HepG2 (cell line): ENCODE data around the gene CPT1B. TPM values are rescaled to one million over a fixed set of nuclear protein-coding genes. Genes with fewer than 3 reads are reported as not detected.

Experiments
- ATAC-seq: fragments of 200-7000 bp; cut with Tn5 transposase; 3 replicates; pipeline ENCODE4 v1.9.1; 2020; ENCODE audit warnings: mild to moderate bottlenecking, moderate library complexity
- BruUV-seq: library from RNA; stranded (reverse); fragments of 400-500 nt; replicated peaks from 2 replicates; lab custom pipeline; 2021; lab: Mats Ljungman, UMichigan
- CTCF ChIA-PET: fragments of 300-600 bp; formaldehyde crosslinking; extraction: SDS; loops from one replicate; lab custom pipeline; 2021; ENCODE audit warnings: low total read pairs, inconsistent platforms, low intra/inter-chr PET ratio; lab: Yijun Ruan, JAX
- POLR2A ChIA-PET: fragments of 350-600 bp; sonication (Branson Sonifier 250); formaldehyde crosslinking; loops from one replicate; lab custom pipeline; 2020; ENCODE audit warnings: antibody characterized with exemption, inconsistent platforms; lab: Yijun Ruan, JAX
- DNase-seq: peaks from one replicate; pipeline ENCODE4 v3.0.0-alpha.2; 2015; ENCODE audit warnings: low spot score
- FAIRE-seq: peaks from 3 replicates; lab custom pipeline; 2011; peaks lifted over from hg19 to GRCh38; lab: Jason Lieb, UNC
- H2AFZ ChIP-seq: one replicate; pipeline ENCODE4 v1.6.1; 2011; ENCODE audit warnings: low read length, inconsistent platforms
- H3K27ac ChIP-seq: fragments of 300-600 bp; 3 replicates; pipeline ENCODE4 v1.8.0; 2011; ENCODE audit warnings: mixed run types, mild to moderate bottlenecking, mixed read lengths, low read length, inconsistent platforms; ENCODE audit not compliant: insufficient read depth; ENCODE audit errors: extremely low read length
- H3K27me3 ChIP-seq, 2 experiments: fragments of 200-600 bp in 1 of 2; 2 replicates in 1 of 2; 3 replicates in 1 of 2; pipeline versions ENCODE4 v1.6.0 to v1.8.0; 2011; ENCODE audit warnings: low read length in 2 of 2, mild to moderate bottlenecking in 2 of 2, moderate library complexity in 2 of 2, inconsistent platforms in 1 of 2; ENCODE audit not compliant: insufficient read depth in 2 of 2, control insufficient read depth in 1 of 2
- H3K36me3 ChIP-seq, 2 experiments: fragments of 200-600 bp in 1 of 2; replicated peaks in 1 of 2; 2 replicates in 1 of 2; 3 replicates in 1 of 2; pipeline versions ENCODE4 v1.5.1 to v1.8.0; 2011; ENCODE audit warnings: low read length in 2 of 2, inconsistent platforms in 1 of 2; ENCODE audit not compliant: insufficient read depth in 2 of 2, control insufficient read depth in 1 of 2
- H3K4me1 ChIP-seq: 2 replicates; pipeline ENCODE4 v1.5.1; 2012; ENCODE audit warnings: low read length, inconsistent platforms; ENCODE audit not compliant: insufficient read depth
- H3K4me2 ChIP-seq: 2 replicates; pipeline ENCODE4 v1.6.0; 2011; ENCODE audit warnings: low read depth, low read length, inconsistent platforms
- H3K4me3 ChIP-seq, 3 experiments: fragments of 200-600 bp in 1 of 3; sonication (generic), shearing (Covaris generic) in 1 of 3; replicated peaks in 1 of 3; 2 replicates each; pipeline ENCODE4 v1.5.1; 2011 to 2016; ENCODE audit warnings: low read length in 3 of 3, inconsistent platforms in 2 of 3, low read depth in 2 of 3, mild to moderate bottlenecking in 2 of 3, control low read depth in 1 of 3, mixed read lengths in 1 of 3; ENCODE audit not compliant: insufficient read depth in 1 of 3
- H3K79me2 ChIP-seq: one replicate; pipeline ENCODE4 v1.6.1; 2011; ENCODE audit warnings: low read length, inconsistent platforms; ENCODE audit not compliant: insufficient read depth
- H3K9ac ChIP-seq: 2 replicates; pipeline ENCODE4 v1.6.0; 2011; ENCODE audit warnings: mild to moderate bottlenecking, low read depth, low read length, inconsistent platforms; ENCODE audit not compliant: insufficient read depth
- H3K9me3 ChIP-seq: 2 replicates; pipeline ENCODE4 v1.5.1; 2012; ENCODE audit warnings: mild to moderate bottlenecking, low read length
- H4K20me1 ChIP-seq: 2 replicates; pipeline ENCODE4 v1.6.0; 2011; ENCODE audit warnings: inconsistent platforms, mild to moderate bottlenecking, low read length, moderate library complexity; ENCODE audit not compliant: insufficient read depth
- E2F2 ChIP-seq: sonication (generic); formaldehyde crosslinking; IDR thresholded peaks from 2 replicates; pipeline ENCODE4 v1.4.0; 2020; ENCODE audit warnings: missing genetic modification reagents, borderline replicate concordance
- FOXK2 ChIP-seq: fragments of 450-650 bp; IDR thresholded peaks from 2 replicates; pipeline ENCODE4 v1.6.1; 2016
- FOXP1 ChIP-seq, 2 experiments: fragments of 450-650 bp in 1 of 2; IDR thresholded peaks; 2 replicates each; pipeline ENCODE4 v1.6.1; 2017 to 2018; ENCODE audit warnings: antibody characterized with exemption in 1 of 2
- MAF1 ChIP-seq: sonication (generic); formaldehyde crosslinking; IDR thresholded peaks from 2 replicates; pipeline ENCODE4 v1.5.0; 2020; ENCODE audit warnings: missing genetic modification reagents, borderline replicate concordance
- PCBP1 ChIP-seq: fragments of 200-400 bp; formaldehyde crosslinking; IDR thresholded peaks from 2 replicates; pipeline ENCODE4 v1.6.1; 2017; ENCODE audit warnings: mild to moderate bottlenecking, low read depth, low read length, borderline replicate concordance
- POLR2AphosphoS5 ChIP-seq: IDR thresholded peaks from 2 replicates; pipeline ENCODE4 v1.6.1; 2012; ENCODE audit warnings: low read depth, low read length
- TBP ChIP-seq: sonication (generic); formaldehyde crosslinking; IDR thresholded peaks from 2 replicates; pipeline ENCODE4 v1.5.0; 2020; ENCODE audit warnings: missing genetic modification reagents
- TCF12 ChIP-seq, 2 experiments: fragments of 450-650 bp in 1 of 2; sonication (generic) in 1 of 2; formaldehyde crosslinking in 1 of 2; IDR thresholded peaks; 2 replicates each; pipeline versions ENCODE4 v1.6.1 to v1.8.0; 2017 to 2022; ENCODE audit warnings: antibody characterized with exemption in 1 of 2, mild to moderate bottlenecking in 1 of 2, missing genetic modification reagents in 1 of 2, moderate library complexity in 1 of 2
- ZNF224 ChIP-seq: sonication (generic); formaldehyde crosslinking; IDR thresholded peaks from 2 replicates; pipeline ENCODE4 v1.5.0; 2020; ENCODE audit warnings: mild to moderate bottlenecking, missing genetic modification reagents
- ZNF30 ChIP-seq: sonication (generic); formaldehyde crosslinking; IDR thresholded peaks from 2 replicates; pipeline ENCODE4 v1.5.0; 2020; ENCODE audit warnings: mild to moderate bottlenecking, missing genetic modification reagents
- ZNF441 ChIP-seq: sonication (generic); formaldehyde crosslinking; IDR thresholded peaks from 2 replicates; pipeline ENCODE4 v1.7.0; 2021; ENCODE audit warnings: missing genetic modification reagents, borderline replicate concordance
- ZNF597 ChIP-seq: sonication (generic); formaldehyde crosslinking; IDR thresholded peaks from 2 replicates; pipeline ENCODE4 v1.5.0; 2020; ENCODE audit warnings: missing genetic modification reagents
- ZSCAN22 ChIP-seq: sonication (generic); formaldehyde crosslinking; IDR thresholded peaks from 2 replicates; pipeline ENCODE4 v1.4.0; 2020; ENCODE audit warnings: mild to moderate bottlenecking, missing genetic modification reagents
- WGBS: methylation state at CpG from one replicate; pipeline ENCODE4 v1.1.6; 2017; ENCODE audit warnings: low lambda C conversion rate; 5-methylcytosine and 5-hydroxymethylcytosine counted together
- in situ Hi-C: cut with HindIII; loops from 2 replicates; pipeline ENCODE4 v1.10.0; 2017; ENCODE audit warnings: low pct_unique_long_range_greater_than_20kb; ENCODE audit not compliant: extremely low pct_ligation_motif_present
- intact Hi-C: fragments of 100-400 bp; cut with micrococcal nuclease; formaldehyde crosslinking; loops from one replicate; pipeline ENCODE4 v1.10.0; 2022; ENCODE audit not compliant: unreplicated experiment
- polyA plus RNA-seq, 8 experiments: library from polyadenylated mRNA; depleted of rRNA in 3 of 8; stranded (reverse) in 7 of 8; unstranded in 1 of 8; fragments of >200 nt; fragmentation: Illumina TruSeq in 4 of 8; extraction: Trizol in 4 of 8; gene quantifications; 2 replicates each; pipeline versions ENCODE4 v1.2.1 to v1.2.3, GENCODE V29; 2011 to 2016; ENCODE audit warnings: low read depth in 4 of 8, missing spikeins in 1 of 8, mixed read lengths in 1 of 8; ENCODE audit not compliant: insufficient read depth in 1 of 8
- total RNA-seq, 5 experiments: library from RNA; depleted of rRNA; stranded (reverse); fragments of >200 nt; fragmentation: Illumina TruSeq; extraction: Trizol; gene quantifications; 2 replicates each; pipeline ENCODE4 v1.2.3, GENCODE V29; 2016; ENCODE audit warnings: low read depth in 1 of 5
- TF ChIP-seq, protein P1 (sequence below): sonication (generic); formaldehyde crosslinking; conservative IDR thresholded peaks from 2 replicates; pipeline ENCODE4 v1.4.0; 2020; ENCODE audit warnings: missing genetic modification reagents
- TF ChIP-seq, protein P2 (sequence below): sonication (generic); formaldehyde crosslinking; IDR thresholded peaks from 2 replicates; pipeline ENCODE4 v1.4.0; 2020; ENCODE audit warnings: missing genetic modification reagents

CPT1B gene
- total and polyA plus RNA-seq, 2 of the 13 experiments (the other 11 are each of a cell fraction or from before 2014, with no cell fraction given): 9.2 to 19.5 TPM

- peaks cover 11% of the 10 kb centered on the region for H3K4me1 ChIP-seq
- no peaks in the 10 kb centered on the region for H3K79me2 ChIP-seq
- H3K4me2 ChIP-seq: no peak overlapping the region
- no peaks in the 10 kb centered on the region for H3K36me3 ChIP-seq
- ChIA-PET POLR2A (no interaction called here), CTCF (interaction anchor here (1.2 kb wide), 1 partner anchor 52 kb away, joined by 3 read pairs; no protein-coding TSS in a partner anchor)
- DNase-seq (no peak), FAIRE-seq (no peak), ATAC-seq (no peak)
- no TSS peak for BruUV-seq
- no peaks in the 10 kb centered on the region for H4K20me1 ChIP-seq
- H2AFZ ChIP-seq: no peak overlapping the region
- 52% methylated on average over 34 of the region's 34 CpGs for WGBS
- in situ Hi-C loops: no loop called here
- H3K27ac ChIP-seq: no peak overlapping the region
- H3K27me3 ChIP-seq: peaks cover 0 to 24% of the 10 kb centered on the region in 2 experiments; a peak in 2 of 5 replicates
- intact Hi-C loops: loop anchor here (5.0 kb wide), 1 partner anchor 34 kb away; the partner anchor contains the start of gene SCO2
- H3K4me3 ChIP-seq: no peak overlapping the region
- TF ChIP-seq TCF12 (IDR thresholded peaks at IDR 0.05) (no peak), TCF12 (CRISPR knock-in tag; IDR thresholded peaks at IDR 0.05) (no peak), FOXP1 (IDR thresholded peaks at IDR 0.05) (no peak), FOXP1 (CRISPR knock-in tag; IDR thresholded peaks at IDR 0.05) (no peak), FOXK2 (no peak), ZNF30 (CRISPR knock-in tag) (no peak), ZNF441 (no peak), ZNF597 (CRISPR knock-in tag) (no peak), PCBP1 (no peak), MAF1 (no peak), TBP (no peak), ZSCAN22 (CRISPR knock-in tag) (no peak), ZNF224 (CRISPR knock-in tag) (no peak), E2F2 (CRISPR knock-in tag) (no peak), POLR2AphosphoS5 (no peak)
- TF ChIP-seq, protein P1, sequence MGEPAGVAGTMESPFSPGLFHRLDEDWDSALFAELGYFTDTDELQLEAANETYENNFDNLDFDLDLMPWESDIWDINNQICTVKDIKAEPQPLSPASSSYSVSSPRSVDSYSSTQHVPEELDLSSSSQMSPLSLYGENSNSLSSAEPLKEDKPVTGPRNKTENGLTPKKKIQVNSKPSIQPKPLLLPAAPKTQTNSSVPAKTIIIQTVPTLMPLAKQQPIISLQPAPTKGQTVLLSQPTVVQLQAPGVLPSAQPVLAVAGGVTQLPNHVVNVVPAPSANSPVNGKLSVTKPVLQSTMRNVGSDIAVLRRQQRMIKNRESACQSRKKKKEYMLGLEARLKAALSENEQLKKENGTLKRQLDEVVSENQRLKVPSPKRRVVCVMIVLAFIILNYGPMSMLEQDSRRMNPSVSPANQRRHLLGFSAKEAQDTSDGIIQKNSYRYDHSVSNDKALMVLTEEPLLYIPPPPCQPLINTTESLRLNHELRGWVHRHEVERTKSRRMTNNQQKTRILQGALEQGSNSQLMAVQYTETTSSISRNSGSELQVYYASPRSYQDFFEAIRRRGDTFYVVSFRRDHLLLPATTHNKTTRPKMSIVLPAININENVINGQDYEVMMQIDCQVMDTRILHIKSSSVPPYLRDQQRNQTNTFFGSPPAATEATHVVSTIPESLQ (CRISPR knock-in tag): no peak
- TF ChIP-seq, protein P2, sequence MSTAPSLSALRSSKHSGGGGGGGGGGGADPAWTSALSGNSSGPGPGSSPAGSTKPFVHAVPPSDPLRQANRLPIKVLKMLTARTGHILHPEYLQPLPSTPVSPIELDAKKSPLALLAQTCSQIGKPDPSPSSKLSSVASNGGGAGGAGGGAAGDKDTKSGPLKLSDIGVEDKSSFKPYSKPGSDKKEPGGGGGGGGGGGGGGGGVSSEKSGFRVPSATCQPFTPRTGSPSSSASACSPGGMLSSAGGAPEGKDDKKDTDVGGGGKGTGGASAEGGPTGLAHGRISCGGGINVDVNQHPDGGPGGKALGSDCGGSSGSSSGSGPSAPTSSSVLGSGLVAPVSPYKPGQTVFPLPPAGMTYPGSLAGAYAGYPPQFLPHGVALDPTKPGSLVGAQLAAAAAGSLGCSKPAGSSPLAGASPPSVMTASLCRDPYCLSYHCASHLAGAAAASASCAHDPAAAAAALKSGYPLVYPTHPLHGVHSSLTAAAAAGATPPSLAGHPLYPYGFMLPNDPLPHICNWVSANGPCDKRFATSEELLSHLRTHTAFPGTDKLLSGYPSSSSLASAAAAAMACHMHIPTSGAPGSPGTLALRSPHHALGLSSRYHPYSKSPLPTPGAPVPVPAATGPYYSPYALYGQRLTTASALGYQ (CRISPR knock-in tag): no peak
- H3K9ac ChIP-seq: no peak overlapping the region
- H3K9me3 ChIP-seq: no peaks in the 10 kb centered on the region
These were observed 16.5 kb downstream of the CPT1B start for GRCh38 chr22:50561401-50562358.
